SK-N-SH (cell line): ENCODE measurements around the gene WDFY2. TPM values are rescaled to one million over a fixed set of nuclear protein-coding genes. Genes with fewer than 3 reads are reported as not detected.

Experiments used
- CTCF ChIA-PET: fragments of 300-600, 350-600 bp; formaldehyde crosslinking; extraction: SDS; loops from one replicate; lab custom pipeline; 2021; lab: Yijun Ruan, JAX
- POLR2A ChIA-PET: fragments of 350-600 bp; sonication (Branson Sonifier 250); formaldehyde crosslinking; extraction: SDS; loops from one replicate; lab custom pipeline; 2020; ENCODE audit warnings: antibody characterized with exemption, inconsistent platforms; lab: Yijun Ruan, JAX
- DNase-seq: peaks from one replicate; pipeline ENCODE4 v3.0.0; 2012
- H2AFZ ChIP-seq: fragments of 200-600 bp; sonication (generic); 2 replicates; pipeline ENCODE4 v1.8.1; 2016; ENCODE audit warnings: antibody characterized with exemption, mild to moderate bottlenecking, low read depth
- H3F3A ChIP-seq: fragments of 200-600 bp; sonication (generic); replicated peaks from 2 replicates; pipeline ENCODE3; 2016; ENCODE audit warnings: antibody characterized with exemption, mild to moderate bottlenecking; ENCODE audit not compliant: insufficient read depth
- H3K27ac ChIP-seq, 2 experiments: fragments of 200-500 bp in 1 of 2; fragments of 200-600 bp in 1 of 2; sonication (Bioruptor generic) in 1 of 2; sonication (generic), shearing (Covaris generic) in 1 of 2; 2 replicates each; pipeline versions ENCODE4 v1.5.1 to v1.6.1; 2014 to 2016; ENCODE audit warnings: low read depth in 2 of 2, inconsistent platforms in 1 of 2, low read length in 1 of 2, mild to moderate bottlenecking in 1 of 2, mixed read lengths in 1 of 2
- H3K27me3 ChIP-seq: fragments of 200-600 bp; sonication (generic), shearing (Covaris generic); 2 replicates; pipeline ENCODE4 v1.6.1; 2016; ENCODE audit warnings: mixed run types; ENCODE audit not compliant: insufficient read depth
- H3K36me3 ChIP-seq, 2 experiments: fragments of 200-500 bp in 1 of 2; fragments of 200-600 bp in 1 of 2; sonication (Bioruptor generic) in 1 of 2; sonication (generic) in 1 of 2; replicated peaks in 1 of 2; 2 replicates each; pipeline versions ENCODE3 to v1.5.1; 2014 to 2016; ENCODE audit warnings: low read length in 1 of 2, mild to moderate bottlenecking in 1 of 2; ENCODE audit not compliant: insufficient read depth in 2 of 2, control insufficient read depth in 1 of 2
- H3K4me1 ChIP-seq, 2 experiments: fragments of 200-500 bp in 1 of 2; fragments of 200-600 bp in 1 of 2; sonication (Bioruptor generic) in 1 of 2; sonication (generic), shearing (Covaris generic) in 1 of 2; 2 replicates each; pipeline versions ENCODE4 v1.5.1 to v1.6.1; 2014 to 2016; ENCODE audit warnings: low read depth in 1 of 2, low read length in 1 of 2, mixed run types in 1 of 2; ENCODE audit not compliant: insufficient read depth in 2 of 2, control insufficient read depth in 1 of 2
- H3K4me2 ChIP-seq: fragments of 200-600 bp; sonication (generic), shearing (Covaris generic); 2 replicates; pipeline ENCODE4 v1.6.1; 2017; ENCODE audit warnings: mixed run types
- H3K4me3 ChIP-seq, 2 experiments: fragments of 200-500 bp in 1 of 2; fragments of 200-600 bp in 1 of 2; sonication (Bioruptor generic) in 1 of 2; sonication (generic), shearing (Covaris generic) in 1 of 2; 2 replicates each; pipeline versions ENCODE4 v1.5.1 to v1.8.1; 2014 to 2016; ENCODE audit warnings: low read depth in 2 of 2, inconsistent platforms in 1 of 2, low read length in 1 of 2, mild to moderate bottlenecking in 1 of 2, mixed read lengths in 1 of 2, moderate library complexity in 1 of 2
- H3K79me2 ChIP-seq: fragments of 200-600 bp; sonication (generic); 2 replicates; pipeline ENCODE4 v1.8.1; 2017; ENCODE audit warnings: mild to moderate bottlenecking; ENCODE audit not compliant: insufficient read depth
- H3K9ac ChIP-seq: fragments of 200-600 bp; sonication (generic); 2 replicates; pipeline ENCODE4 v1.6.1; 2017; ENCODE audit warnings: mixed run types
- H3K9me2 ChIP-seq: fragments of 200-600 bp; sonication (generic); 2 replicates; pipeline ENCODE4 v1.6.1; 2017; ENCODE audit warnings: mixed run types
- H3K9me3 ChIP-seq: fragments of 200-600 bp; sonication (generic); 2 replicates; pipeline ENCODE4 v1.6.1; 2017; ENCODE audit warnings: mixed run types, mild to moderate bottlenecking, moderate library complexity
- H4K20me1 ChIP-seq: fragments of 200-600 bp; sonication (generic); 2 replicates; pipeline ENCODE4 v1.6.1; 2017; ENCODE audit warnings: mild to moderate bottlenecking, mixed run types; ENCODE audit not compliant: insufficient read depth
- CTCF ChIP-seq: fragments of 200-600 bp; sonication (generic); IDR thresholded peaks from 2 replicates; pipeline ENCODE4 v1.6.1; 2017; ENCODE audit warnings: antibody characterized with exemption, mild to moderate bottlenecking, moderate library complexity
- ELF1 ChIP-seq: IDR thresholded peaks from 2 replicates; pipeline ENCODE4 v1.4.0; 2012
- EP300 ChIP-seq, 2 experiments: IDR thresholded peaks; 2 replicates each; pipeline versions ENCODE4 v1.4.0 to v1.6.1; 2012; ENCODE audit warnings: borderline replicate concordance in 1 of 2, low read depth in 1 of 2, low read length in 1 of 2
- EZH2phosphoT487 ChIP-seq: fragments of 200-600 bp; sonication (generic); IDR thresholded peaks from 2 replicates; pipeline ENCODE4 v1.6.1; 2017; ENCODE audit warnings: low read depth, mixed run types, mild to moderate bottlenecking, antibody characterized with exemption, moderate library complexity, borderline replicate concordance
- FOSL2 ChIP-seq: IDR thresholded peaks from 2 replicates; pipeline ENCODE4 v1.4.0; 2012; ENCODE audit warnings: low read depth, mild to moderate bottlenecking, moderate library complexity, borderline replicate concordance
- FOXJ3 ChIP-seq: sonication (generic); formaldehyde crosslinking; IDR thresholded peaks from 2 replicates; pipeline ENCODE4 v1.5.1; 2020; ENCODE audit warnings: mild to moderate bottlenecking, missing genetic modification reagents
- FOXM1 ChIP-seq: IDR thresholded peaks from 2 replicates; pipeline ENCODE4 v1.4.0; 2012; ENCODE audit warnings: low read depth, mild to moderate bottlenecking
- GABPA ChIP-seq: IDR thresholded peaks from 2 replicates; pipeline ENCODE4 v1.4.0; 2012; ENCODE audit warnings: low read depth, mild to moderate bottlenecking
- GATA2 ChIP-seq: sonication (generic); formaldehyde crosslinking; IDR thresholded peaks from 2 replicates; pipeline ENCODE4 v1.5.0; 2020; ENCODE audit warnings: mild to moderate bottlenecking, missing genetic modification reagents
- MXI1 ChIP-seq: IDR thresholded peaks from 2 replicates; pipeline ENCODE4 v1.6.1; 2012; ENCODE audit warnings: mild to moderate bottlenecking, low read depth, low read length, improper control_type of control experiment
- NRF1 ChIP-seq: IDR thresholded peaks from 2 replicates; pipeline ENCODE4 v1.6.1; 2012; ENCODE audit warnings: low read depth, mild to moderate bottlenecking, low read length
- POLR2AphosphoS5 ChIP-seq: IDR thresholded peaks from 2 replicates; pipeline ENCODE4 v1.6.1; 2012; ENCODE audit warnings: low read depth, low read length
- RAD21 ChIP-seq: IDR thresholded peaks from 2 replicates; pipeline ENCODE4 v1.6.1; 2012; ENCODE audit warnings: mild to moderate bottlenecking, low read length
- RCOR1 ChIP-seq: fragments of 150-350 bp; IDR thresholded peaks from 2 replicates; pipeline ENCODE4 v1.6.1; 2017; ENCODE audit warnings: antibody characterized with exemption, low read length
- RFX5 ChIP-seq: IDR thresholded peaks from 2 replicates; pipeline ENCODE4 v1.6.1; 2012; ENCODE audit warnings: mild to moderate bottlenecking, improper control_type of control experiment, low read length
- RXRA ChIP-seq: IDR thresholded peaks from 2 replicates; pipeline ENCODE4 v1.4.0; 2012; ENCODE audit warnings: low read depth, mild to moderate bottlenecking, borderline replicate concordance
- SIN3A ChIP-seq: IDR thresholded peaks from 2 replicates; pipeline ENCODE4 v1.6.1; 2012; ENCODE audit warnings: low read depth, mild to moderate bottlenecking, low read length, moderate library complexity, borderline replicate concordance
- SMC3 ChIP-seq: IDR thresholded peaks from 2 replicates; pipeline ENCODE4 v1.6.1; 2012; ENCODE audit warnings: low read depth, low read length, improper control_type of control experiment
- TEAD4 ChIP-seq: IDR thresholded peaks from 2 replicates; pipeline ENCODE4 v1.4.0; 2012; ENCODE audit warnings: mild to moderate bottlenecking, borderline replicate concordance; ENCODE audit not compliant: insufficient read depth
- WGBS: methylation state at CpG from one replicate; pipeline ENCODE4 v1.1.6; 2017; ENCODE audit warnings: low lambda C conversion rate; 5-methylcytosine and 5-hydroxymethylcytosine counted together
- polyA plus RNA-seq, 3 experiments: library from polyadenylated mRNA; depleted of rRNA; stranded (reverse); fragments of >200 nt; gene quantifications; 2 replicates each; pipeline ENCODE4 v1.2.3, GENCODE V29; 2012
- TF ChIP-seq, protein P1 (sequence below): IDR thresholded peaks from 2 replicates; pipeline ENCODE4 v1.4.0; 2012; ENCODE audit warnings: low read depth

WDFY2 gene
- polyA plus RNA-seq, 1 of the 3 experiments (the other 2 are of a cell fraction), result 4.1 TPM

DNA sequence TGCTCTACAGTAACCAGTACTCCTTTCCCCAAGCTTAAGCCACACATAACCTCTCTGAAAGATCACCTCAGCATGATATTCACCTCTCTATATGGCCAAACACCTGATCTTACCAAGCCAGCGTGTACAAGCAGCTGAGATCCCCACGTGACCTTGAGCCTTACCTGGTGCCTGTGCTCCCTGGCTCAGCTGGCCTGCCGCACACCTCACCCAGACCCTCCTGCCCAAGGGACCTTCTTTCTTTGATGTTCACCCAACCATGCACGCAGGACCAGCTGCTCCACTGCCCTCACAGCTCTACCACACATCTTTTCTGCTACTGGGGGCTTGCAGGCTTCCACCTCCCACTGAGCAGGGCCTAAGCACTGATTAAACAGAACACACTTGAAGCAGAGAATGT lies 210.7 kb downstream of the WDFY2 start:
- Histone ChIP-seq H3K4me1 (peaks cover 5 to 21% of the 10 kb centered on the region in 2 experiments; a peak in 3 of 4 replicates), H3K27ac (no peak overlapping the region), H3K36me3 (no peaks in the 10 kb centered on the region), H3K4me2 (no peak overlapping the region), H3F3A (peaks cover 8% of the 10 kb centered on the region), H3K9me3 (no peaks in the 10 kb centered on the region), H3K9ac (no peak overlapping the region), H3K79me2 (no peaks in the 10 kb centered on the region), H2AFZ (no peak overlapping the region), H4K20me1 (no peaks in the 10 kb centered on the region), H3K9me2 (no peaks in the 10 kb centered on the region), H3K4me3 (no peak overlapping the region), H3K27me3 (no peaks in the 10 kb centered on the region)
- ChIA-PET CTCF (interaction anchor here (1.1 to 4.6 kb wide), 4 partner anchors 12 to 361 kb away, joined by 3 to 40 read pairs (median 7); no protein-coding TSS in a partner anchor), POLR2A (interaction anchor here (0.6 to 1.1 kb wide), 3 partner anchors 9 to 353 kb away, joined by 3 to 4 read pairs (median 4); no protein-coding TSS in a partner anchor)
- TF ChIP-seq EP300 (IDR thresholded peaks at IDR 0.05; ENCODE audit: borderline replicate concordance in 1 of 2, low read depth in 1 of 2, low read length in 1 of 2), result no peak
- TF ChIP-seq, protein P1, sequence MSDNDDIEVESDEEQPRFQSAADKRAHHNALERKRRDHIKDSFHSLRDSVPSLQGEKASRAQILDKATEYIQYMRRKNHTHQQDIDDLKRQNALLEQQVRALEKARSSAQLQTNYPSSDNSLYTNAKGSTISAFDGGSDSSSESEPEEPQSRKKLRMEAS, result no peak
- TF ChIP-seq POLR2AphosphoS5, result no peak
- TF ChIP-seq GATA2, result no peak
- no peak for TF ChIP-seq MXI1
- TF ChIP-seq FOXJ3 (CRISPR knock-in tag), result no peak
- no peak for TF ChIP-seq SIN3A
- no peak for TF ChIP-seq GABPA
- TF ChIP-seq EZH2phosphoT487, result no peak
- TF ChIP-seq NRF1, result no peak
- TF ChIP-seq RAD21, result no peak
- no peak for TF ChIP-seq RCOR1
- no peak for TF ChIP-seq CTCF
- TF ChIP-seq SMC3, result no peak
- no peak for TF ChIP-seq FOSL2
- TF ChIP-seq FOXM1, result no peak
- TF ChIP-seq ELF1, result no peak
- no peak for TF ChIP-seq RXRA
- no peak for TF ChIP-seq RFX5
- no peak for TF ChIP-seq TEAD4
- 68% methylated on average over 4 of the region's 4 CpGs for WGBS
- DNase-seq, result no peak
